Nephron progenitor cell (in vitro differentiated cells): ENCODE measurements around the gene SLC22A1.

Experiments used
- DNase-seq: peaks from one replicate; pipeline ENCODE4 v3.0.0; 2021
- H3K27ac Mint-ChIP-seq: 2 replicates; pipeline ENCODE4 v1.8.0; 2021; ENCODE audit warnings: mild to moderate bottlenecking, moderate library complexity, mixed read lengths
- H3K27me3 Mint-ChIP-seq: 2 replicates; pipeline ENCODE4 v1.8.0; 2021; ENCODE audit warnings: mild to moderate bottlenecking, low read depth, mixed read lengths; ENCODE audit not compliant: poor library complexity
- H3K36me3 Mint-ChIP-seq: 2 replicates; pipeline ENCODE4 v1.8.0; 2021; ENCODE audit warnings: low read depth, mixed read lengths
- H3K4me1 Mint-ChIP-seq: 2 replicates; pipeline ENCODE4 v1.8.0; 2021; ENCODE audit warnings: mixed read lengths
- H3K4me3 Mint-ChIP-seq: 2 replicates; pipeline ENCODE4 v1.8.0; 2021; ENCODE audit warnings: mild to moderate bottlenecking, moderate library complexity, mixed read lengths
- H3K9me3 Mint-ChIP-seq: 2 replicates; pipeline ENCODE4 v1.8.0; 2021; ENCODE audit warnings: mild to moderate bottlenecking, moderate library complexity, mixed read lengths
- TF ChIP-seq, protein P1 (sequence below): fragments of 200-600 bp; sonication (generic); IDR thresholded peaks from 2 replicates; pipeline ENCODE4 v1.5.0; 2021; ENCODE audit warnings: antibody characterized with exemption

The SLC22A1 gene

DNA sequence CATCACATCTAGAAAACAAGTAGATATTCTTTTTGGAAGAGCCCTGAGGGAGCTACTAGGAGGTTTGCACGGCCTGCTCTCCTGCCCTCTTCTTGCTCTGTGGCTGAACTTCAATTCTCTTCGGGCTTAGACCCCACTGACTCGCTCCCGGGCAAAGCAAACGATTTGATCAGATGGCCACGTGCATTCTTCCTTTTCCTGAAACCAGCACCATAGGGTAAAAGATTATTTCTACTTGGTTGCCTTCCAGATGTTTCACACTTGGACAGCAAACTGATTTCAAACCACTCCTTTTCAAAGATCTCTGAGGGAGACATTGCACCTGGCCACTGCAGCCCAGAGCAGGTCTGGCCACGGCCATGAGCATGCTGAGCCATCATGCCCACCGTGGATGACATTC, at the start of gene SLC22A1:
Gene SLC22A1 (plus strand): TSS at position 258 of the 400 bp plus-strand sequence. CDS start 121 bp downstream, at position 379.
- peaks cover 3% of the 10 kb centered on the region for H3K27me3 Mint-ChIP-seq
- no peak for DNase-seq
- H3K4me1 Mint-ChIP-seq: no peaks in the 10 kb centered on the region

DNA sequence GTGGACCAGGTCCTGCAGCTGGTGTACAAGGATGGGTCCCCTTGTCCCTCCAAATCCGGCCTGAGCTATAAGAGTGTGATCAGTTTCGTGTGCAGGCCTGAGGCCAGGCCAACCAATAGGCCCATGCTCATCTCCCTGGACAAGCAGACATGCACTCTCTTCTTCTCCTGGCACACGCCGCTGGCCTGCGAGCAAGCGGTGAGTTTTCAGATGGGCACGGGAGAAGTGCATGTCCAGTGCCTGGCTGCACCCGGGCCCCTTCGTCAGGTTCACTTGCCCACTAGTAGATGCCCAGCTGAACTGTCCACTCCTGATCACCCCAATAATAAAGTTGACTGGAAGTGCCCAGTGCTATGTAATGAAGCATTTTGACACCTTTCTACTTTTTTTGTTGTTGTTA, 48.3 kb upstream of the SLC22A1 start:
- Mint-ChIP-seq H3K27me3 (no peaks in the 10 kb centered on the region), H3K4me3 (no peak overlapping the region), H3K4me1 (no peaks in the 10 kb centered on the region), H3K9me3 (no peaks in the 10 kb centered on the region), H3K36me3 (peaks cover 75% of the 10 kb centered on the region), H3K27ac (no peak overlapping the region)
- TF ChIP-seq, protein P1, sequence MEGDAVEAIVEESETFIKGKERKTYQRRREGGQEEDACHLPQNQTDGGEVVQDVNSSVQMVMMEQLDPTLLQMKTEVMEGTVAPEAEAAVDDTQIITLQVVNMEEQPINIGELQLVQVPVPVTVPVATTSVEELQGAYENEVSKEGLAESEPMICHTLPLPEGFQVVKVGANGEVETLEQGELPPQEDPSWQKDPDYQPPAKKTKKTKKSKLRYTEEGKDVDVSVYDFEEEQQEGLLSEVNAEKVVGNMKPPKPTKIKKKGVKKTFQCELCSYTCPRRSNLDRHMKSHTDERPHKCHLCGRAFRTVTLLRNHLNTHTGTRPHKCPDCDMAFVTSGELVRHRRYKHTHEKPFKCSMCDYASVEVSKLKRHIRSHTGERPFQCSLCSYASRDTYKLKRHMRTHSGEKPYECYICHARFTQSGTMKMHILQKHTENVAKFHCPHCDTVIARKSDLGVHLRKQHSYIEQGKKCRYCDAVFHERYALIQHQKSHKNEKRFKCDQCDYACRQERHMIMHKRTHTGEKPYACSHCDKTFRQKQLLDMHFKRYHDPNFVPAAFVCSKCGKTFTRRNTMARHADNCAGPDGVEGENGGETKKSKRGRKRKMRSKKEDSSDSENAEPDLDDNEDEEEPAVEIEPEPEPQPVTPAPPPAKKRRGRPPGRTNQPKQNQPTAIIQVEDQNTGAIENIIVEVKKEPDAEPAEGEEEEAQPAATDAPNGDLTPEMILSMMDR: no peak
- no peak for DNase-seq

More for the DNA sequence above, at the start of gene SLC22A1:
- Mint-ChIP-seq H3K9me3 (peaks cover 7% of the 10 kb centered on the region), H3K27ac (no peak within 1 kb of the TSS), H3K36me3 (peaks cover 16% of the 10 kb centered on the region), H3K4me3 (no peak within 1 kb of the TSS)
- TF ChIP-seq, protein P1: no peak

DNA sequence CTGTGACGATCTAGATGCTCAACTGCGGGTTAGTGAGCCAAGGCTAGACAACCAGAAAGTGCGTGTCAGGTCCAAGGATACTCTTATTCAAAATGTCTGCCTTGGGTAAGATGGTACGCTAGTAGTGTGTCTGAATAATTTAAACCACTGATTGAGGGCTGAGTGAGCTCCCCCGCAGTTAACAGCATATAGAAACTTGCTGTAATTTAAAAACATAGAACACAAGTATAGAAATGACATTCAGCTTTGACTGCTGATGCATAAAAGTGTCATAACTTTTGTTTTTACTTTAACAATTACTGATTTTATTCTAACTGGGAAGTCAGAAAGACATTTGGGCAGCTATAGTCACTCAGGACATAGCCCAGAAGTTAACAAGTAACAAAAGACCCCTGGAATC, 45.6 kb upstream of the SLC22A1 start:
- no peak for DNase-seq
- Mint-ChIP-seq H3K27me3 (no peaks in the 10 kb centered on the region), H3K4me3 (no peak overlapping the region), H3K36me3 (peaks cover 84% of the 10 kb centered on the region), H3K9me3 (no peaks in the 10 kb centered on the region), H3K27ac (no peak overlapping the region), H3K4me1 (no peaks in the 10 kb centered on the region)
- TF ChIP-seq, protein P1: no peak

DNA sequence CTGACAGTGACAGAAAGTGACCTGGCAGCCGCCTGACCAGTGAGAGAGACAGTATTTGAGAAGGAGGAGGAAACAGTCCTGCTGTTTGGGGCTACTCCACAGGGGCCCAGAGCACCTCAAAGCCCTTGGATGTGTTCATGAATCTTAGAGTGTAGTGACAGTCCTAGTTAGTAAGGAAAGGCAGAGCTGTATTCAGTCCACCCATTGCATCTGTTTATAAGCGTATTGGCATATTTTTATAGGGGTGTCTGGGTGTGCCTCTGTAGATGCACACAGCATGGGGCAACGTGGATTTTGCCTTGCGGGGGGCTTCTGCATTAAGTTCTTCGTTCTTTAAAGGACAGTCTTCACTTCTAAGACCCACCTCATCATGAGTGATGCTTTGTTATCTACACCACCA, 44.6 kb upstream of the SLC22A1 start:
- H3K27ac Mint-ChIP-seq: no peak overlapping the region
- DNase-seq: no peak
- H3K27me3 Mint-ChIP-seq: no peaks in the 10 kb centered on the region
- H3K36me3 Mint-ChIP-seq: peaks cover 88% of the 10 kb centered on the region
- H3K9me3 Mint-ChIP-seq: no peaks in the 10 kb centered on the region
- H3K4me1 Mint-ChIP-seq: no peaks in the 10 kb centered on the region
- H3K4me3 Mint-ChIP-seq: no peak overlapping the region
- TF ChIP-seq, protein P1: no peak

DNA sequence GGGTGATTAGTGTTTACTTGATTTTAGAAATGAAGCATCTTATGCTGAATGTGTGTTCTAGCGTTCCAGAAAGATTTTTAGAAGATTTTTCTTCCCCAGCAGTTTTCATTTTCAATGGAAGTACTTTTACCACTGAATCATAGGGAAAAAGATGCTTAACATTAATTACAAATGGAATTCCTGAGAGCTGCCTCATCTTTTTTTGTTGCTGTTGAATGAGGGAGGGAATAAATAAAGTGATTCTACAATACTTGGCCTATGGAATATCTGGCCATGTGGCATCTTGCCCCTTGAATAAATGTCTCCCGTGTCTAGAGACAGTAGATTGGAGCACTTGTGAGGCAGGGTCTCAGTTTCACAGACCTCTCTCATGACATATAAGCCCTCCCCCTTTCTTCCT, 44.1 kb upstream of the SLC22A1 start:
- Mint-ChIP-seq H3K36me3 (peaks cover 87% of the 10 kb centered on the region), H3K27ac (no peak overlapping the region), H3K4me1 (no peaks in the 10 kb centered on the region), H3K9me3 (no peaks in the 10 kb centered on the region), H3K27me3 (no peaks in the 10 kb centered on the region), H3K4me3 (no peak overlapping the region)
- DNase-seq: no peak
- TF ChIP-seq, protein P1: no peak

DNA sequence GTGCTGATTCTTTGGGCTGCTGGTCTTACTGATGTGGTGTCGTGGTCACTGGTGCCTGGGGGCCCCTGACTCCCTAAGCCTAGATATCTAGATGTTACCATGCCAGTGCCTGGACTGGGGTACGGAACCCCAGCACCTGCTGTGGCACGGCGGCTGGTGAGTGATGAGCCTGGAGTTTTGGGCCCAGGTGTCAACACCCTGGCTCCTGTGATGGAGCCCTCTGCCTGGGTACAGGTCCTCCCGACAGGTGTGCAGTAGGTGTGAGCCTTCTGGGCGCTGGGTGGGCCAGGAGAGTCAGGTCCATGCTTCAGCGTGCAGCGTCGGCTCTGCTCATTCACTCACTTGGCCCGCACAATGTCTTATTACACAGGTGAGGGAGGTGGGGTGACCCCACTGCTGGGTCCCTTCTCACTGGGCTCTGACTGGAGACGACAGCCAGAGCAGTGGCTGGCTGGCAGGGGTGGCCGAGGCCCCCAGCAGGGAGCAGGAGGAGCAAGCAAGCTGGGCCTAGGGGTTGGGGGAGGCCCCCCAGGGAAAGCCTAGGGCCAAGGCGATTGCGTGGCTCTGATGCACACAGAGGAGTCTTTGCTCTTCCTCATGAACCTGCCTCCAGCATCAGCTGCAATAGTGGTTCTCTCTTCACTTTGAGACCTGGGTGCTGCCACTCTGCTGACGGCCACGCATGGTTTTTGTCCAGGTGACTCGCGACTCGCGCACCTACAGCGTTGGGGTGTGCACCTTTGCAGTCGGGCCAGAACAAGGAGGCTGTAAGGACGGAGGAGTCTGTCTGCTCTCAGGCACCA, 42.5 kb upstream of the SLC22A1 start:
- no peak overlapping the region for H3K27ac Mint-ChIP-seq
- H3K9me3 Mint-ChIP-seq: no peaks in the 10 kb centered on the region
- DNase-seq: no peak
- no peak overlapping the region for H3K4me3 Mint-ChIP-seq
- no peaks in the 10 kb centered on the region for H3K4me1 Mint-ChIP-seq
- H3K36me3 Mint-ChIP-seq: peaks cover 87% of the 10 kb centered on the region
- H3K27me3 Mint-ChIP-seq: no peaks in the 10 kb centered on the region
- TF ChIP-seq, protein P1: no peak
